Fibroblast of the conjunctiva (primary cell): Measurements from ENCODE around the gene ARHGAP10.
"Not testable (repeated sequence)": the region's sequence is repeated elsewhere in the genome, so short reads cannot be mapped to it uniquely, and the experiment has no call there.

Experiments
- DNase-seq: peaks from one replicate; pipeline ENCODE4 v3.0.0-alpha.2; 2010; ENCODE audit warnings: low read depth

ARHGAP10 gene

GRCh38 chr4:147853706-147854105 lies 121.8 kb downstream of the ARHGAP10 start:
- peak; percentile 61 for DNase-seq

GRCh38 chr4:147854154-147854553 lies 122.3 kb downstream of the ARHGAP10 start:
- no peak for DNase-seq

- no peak for DNase-seq
These were observed 123.7 kb downstream of the ARHGAP10 start for GRCh38 chr4:147855571-147856009.

- DNase-seq: no peak
These were observed 129.1 kb downstream of the ARHGAP10 start for GRCh38 chr4:147860960-147861359.

- no peak for DNase-seq
These were observed 130.3 kb downstream of the ARHGAP10 start for GRCh38 chr4:147862043-147862692.

GRCh38 chr4:147863111-147863747 lies 131.3 kb downstream of the ARHGAP10 start:
- peak; percentile 27 for DNase-seq

GRCh38 chr4:147863808-147864472 lies 132.1 kb downstream of the ARHGAP10 start:
- DNase-seq: no peak

- DNase-seq: no peak
These were observed 132.7 kb downstream of the ARHGAP10 start for GRCh38 chr4:147864607-147865006.

GRCh38 chr4:147865926-147866325 lies 134.0 kb downstream of the ARHGAP10 start:
- no peak for DNase-seq

- peak; percentile 90 for DNase-seq
These were observed 134.8 kb downstream of the ARHGAP10 start for GRCh38 chr4:147866532-147867271.

- DNase-seq: no peak
These were observed 142.2 kb downstream of the ARHGAP10 start for GRCh38 chr4:147874109-147874508.

GRCh38 chr4:147877308-147877771 lies 145.5 kb downstream of the ARHGAP10 start:
- DNase-seq: no peak

GRCh38 chr4:147879676-147880075 lies 147.8 kb downstream of the ARHGAP10 start:
- DNase-seq: no peak

GRCh38 chr4:147880511-147880910 lies 148.6 kb downstream of the ARHGAP10 start:
- DNase-seq: no peak

GRCh38 chr4:147884536-147884935 lies 152.6 kb downstream of the ARHGAP10 start:
- no peak for DNase-seq

GRCh38 chr4:147885216-147885615 lies 153.3 kb downstream of the ARHGAP10 start:
- DNase-seq: not testable (repeated sequence)

- no peak for DNase-seq
These were observed 159.7 kb downstream of the ARHGAP10 start for GRCh38 chr4:147891476-147892115.

GRCh38 chr4:147899512-147899911 lies 167.6 kb downstream of the ARHGAP10 start:
- DNase-seq: no peak

- DNase-seq: no peak
These were observed 169.5 kb downstream of the ARHGAP10 start for GRCh38 chr4:147901388-147901787.

GRCh38 chr4:147901916-147902315 lies 170.0 kb downstream of the ARHGAP10 start:
- DNase-seq: no peak

- no peak for DNase-seq
These were observed 177.3 kb downstream of the ARHGAP10 start for GRCh38 chr4:147909225-147909624.

- no peak for DNase-seq
These were observed 178.4 kb downstream of the ARHGAP10 start for GRCh38 chr4:147910315-147910714.
